ENCODE data around the gene HSPB9.

HSPB9 gene

GRCh38 chr17:42127414-42127813, 4.8 kb downstream of the HSPB9 start:
- no peak for TF ChIP-seq CTCF (IDR thresholded peaks at IDR 0.05; ENCODE audit: low read length, missing control alignments)
- no peak for DNase-seq (ENCODE audit: low read depth)
- H3K4me3 ChIP-seq (replicated peaks; ENCODE audit: low read depth, low read length), result no peak overlapping the region

GRCh38 chr17:42129109-42129837, 6.7 kb downstream of the HSPB9 start:
- no peak for TF ChIP-seq CTCF (IDR thresholded peaks at IDR 0.05; ENCODE audit: low read length, missing control alignments)
- no peak overlapping the region for H3K4me3 ChIP-seq (replicated peaks; ENCODE audit: low read depth, low read length)
- DNase-seq (ENCODE audit: low read depth), result no peak

GRCh38 chr17:42130310-42130936, 7.8 kb downstream of the HSPB9 start:
- no peak for TF ChIP-seq CTCF (IDR thresholded peaks at IDR 0.05; ENCODE audit: low read length, missing control alignments)
- DNase-seq (ENCODE audit: low read depth), result no peak
- no peak overlapping the region for H3K4me3 ChIP-seq (replicated peaks; ENCODE audit: low read depth, low read length)

- TF ChIP-seq CTCF (IDR thresholded peaks at IDR 0.05; ENCODE audit: low read length, missing control alignments), result no peak
- H3K4me3 ChIP-seq (replicated peaks; ENCODE audit: low read depth, low read length), result no peak overlapping the region
- DNase-seq (ENCODE audit: low read depth), result no peak
These were observed 8.6 kb downstream of the HSPB9 start for GRCh38 chr17:42131232-42131631.

- H3K4me3 ChIP-seq (replicated peaks; ENCODE audit: low read depth, low read length), result no peak overlapping the region
- TF ChIP-seq CTCF (IDR thresholded peaks at IDR 0.05; ENCODE audit: low read length, missing control alignments), result no peak
- DNase-seq (ENCODE audit: low read depth), result peak; percentile 63
These were observed 9.4 kb downstream of the HSPB9 start for GRCh38 chr17:42131981-42132432.

- peak; percentile 69 for DNase-seq (ENCODE audit: low read depth)
- no peak overlapping the region for H3K4me3 ChIP-seq (replicated peaks; ENCODE audit: low read depth, low read length)
- TF ChIP-seq CTCF (IDR thresholded peaks at IDR 0.05; ENCODE audit: low read length, missing control alignments), result no peak
These were observed 10.3 kb downstream of the HSPB9 start for GRCh38 chr17:42132941-42133340.

Measured in fibroblast of pulmonary artery (primary cell).